GM12878 (cell line): Measurements from ENCODE around the gene CYB561A3. TPM values are rescaled to one million over a fixed set of nuclear protein-coding genes. Genes with fewer than 3 reads are reported as not detected.

Experiments
- BRCA1 ChIP-seq: IDR thresholded peaks from 2 replicates; pipeline ENCODE4 v1.6.1; 2011; ENCODE audit warnings: low read depth, low read length, improper control_type of control experiment
- CBX5 ChIP-seq: sonication (generic); IDR thresholded peaks from 2 replicates; pipeline ENCODE4 v1.6.1; 2016; ENCODE audit warnings: low read depth, moderate library complexity, mild to moderate bottlenecking, inconsistent platforms
- CUX1 ChIP-seq: IDR thresholded peaks from 2 replicates; pipeline ENCODE4 v1.6.1; 2012; ENCODE audit warnings: improper control_type of control experiment, low read depth, low read length; ENCODE audit not compliant: insufficient replicate concordance
- EZH2 ChIP-seq: IDR thresholded peaks from 2 replicates; pipeline ENCODE4 v1.6.1; 2012; ENCODE audit warnings: low read depth, mild to moderate bottlenecking, control low read depth, inconsistent platforms, low read length, borderline replicate concordance; ENCODE audit not compliant: control insufficient read depth
- FOXM1 ChIP-seq: IDR thresholded peaks from 2 replicates; pipeline ENCODE4 v1.6.1; 2012; ENCODE audit warnings: low read depth, mild to moderate bottlenecking, inconsistent platforms, low read length, moderate library complexity
- GABPA ChIP-seq: IDR thresholded peaks from 2 replicates; pipeline ENCODE4 v1.6.1; 2014; ENCODE audit warnings: antibody characterized with exemption, low read depth, mild to moderate bottlenecking, inconsistent platforms
- JUND ChIP-seq: IDR thresholded peaks from 2 replicates; pipeline ENCODE4 v1.6.1; 2012; ENCODE audit warnings: low read depth, mild to moderate bottlenecking, low read length, improper control_type of control experiment, moderate library complexity
- MYC ChIP-seq: IDR thresholded peaks from 2 replicates; pipeline ENCODE4 v1.6.1; 2011; ENCODE audit warnings: mild to moderate bottlenecking, low read length, moderate library complexity, inconsistent platforms; ENCODE audit not compliant: insufficient read depth, insufficient replicate concordance, insufficient read length, severe bottlenecking
- RELA ChIP-seq: fragments of 450-650 bp; IDR thresholded peaks from 2 replicates; pipeline ENCODE4 v1.8.0; 2014; ENCODE audit warnings: borderline replicate concordance; ENCODE audit not compliant: partially characterized antibody
- SMAD1 ChIP-seq: fragments of 450-650 bp; IDR thresholded peaks from 2 replicates; pipeline ENCODE4 v1.6.1; 2018; ENCODE audit warnings: mild to moderate bottlenecking, low read depth; ENCODE audit not compliant: partially characterized antibody
- USF2 ChIP-seq: IDR thresholded peaks from 2 replicates; pipeline ENCODE4 v1.6.1; 2011; ENCODE audit warnings: low read depth, low read length, improper control_type of control experiment, borderline replicate concordance
- ZNF592 ChIP-seq: fragments of 450-650 bp; IDR thresholded peaks from 2 replicates; pipeline ENCODE4 v1.6.1; 2017; ENCODE audit warnings: mild to moderate bottlenecking, moderate library complexity
- ZNF687 ChIP-seq: fragments of 450-650 bp; IDR thresholded peaks from 2 replicates; pipeline ENCODE4 v1.6.1; 2017; ENCODE audit warnings: mild to moderate bottlenecking, moderate library complexity
- ZSCAN29 ChIP-seq: fragments of 450-650 bp; IDR thresholded peaks from 2 replicates; pipeline ENCODE4 v1.6.1; 2017; ENCODE audit warnings: mild to moderate bottlenecking, moderate library complexity
- polyA plus RNA-seq, 11 experiments: library from polyadenylated mRNA; depleted of rRNA in 4 of 11; unstranded in 6 of 11; stranded (reverse) in 5 of 11; fragments of >200 nt; fragmentation: Nextera tagmentation in 4 of 11; fragmentation: Illumina TruSeq in 1 of 11; extraction: Ambion mirVana in 4 of 11; extraction: Trizol in 1 of 11; gene quantifications; 1 replicate in 1 of 11; 2 replicates in 10 of 11; pipeline versions ENCODE4 v1.2.1 to v1.2.3, GENCODE V29; 2011 to 2016; ENCODE audit warnings: inconsistent platforms in 2 of 11, missing spikeins in 2 of 11, low read depth in 1 of 11
- total RNA-seq, 4 experiments: library from RNA; depleted of rRNA in 3 of 4; stranded (reverse); fragments of >200 nt in 3 of 4; fragmentation: Illumina TruSeq in 1 of 4; extraction: Trizol in 1 of 4; gene quantifications; 2 replicates each; pipeline versions ENCODE4 v1.2.1 to v1.2.3, GENCODE V29; 2013 to 2021

Gene CYB561A3
- total and polyA plus RNA-seq, 10 of the 15 experiments (the other 5 are each of a cell fraction or from before 2014, with no cell fraction given): 40.1 to 169 (median 74.4) TPM

- TF ChIP-seq USF2 (no peak; the same call in 1 of the 2 replicates), GABPA (no peak), ZNF687 (peak; percentile 78; the same call in 1 of the 2 replicates), JUND (no peak), SMAD1 (no peak), CBX5 (no peak; the same call in 1 of the 2 replicates), ZNF592 (no peak), EZH2 (no peak), FOXM1 (peak; percentile 81; the same call in 1 of the 2 replicates), ZSCAN29 (no peak), CUX1 (peak; percentile 84), BRCA1 (no peak), RELA (peak; percentile 44), MYC (no peak)
Observed at GRCh38 chr11:61357233-61357893, 4.3 kb downstream of the CYB561A3 start (continued).
